Left ventricle myocardium superior (tissue), 1 donor: Measurements from ENCODE around the gene KCNJ4. TPM values are rescaled to one million over a fixed set of nuclear protein-coding genes. Genes with fewer than 3 reads are reported as not detected.

ENCODE experiments used
- ATAC-seq: fragments of 200-7000 bp; cut with Tn5 transposase; one replicate; pipeline ENCODE4 v1.9.1; 2020; ENCODE audit warnings: mild to moderate bottlenecking, moderate library complexity
- DNase-seq: peaks from one replicate; pipeline ENCODE4 v3.0.0-alpha.2; 2020
- intact Hi-C: fragments of 100-400 bp; cut with micrococcal nuclease; formaldehyde crosslinking; loops from one replicate; pipeline ENCODE4 v1.11.0; 2022
- total RNA-seq: library from RNA; stranded (reverse); fragmentation: NEBNext Ultra II Directional; extraction: Animal tissue kit (Norgen Biotek cat#: 25700); gene quantifications from one replicate; pipeline ENCODE4 v1.2.1, GENCODE V29; 2021
- donor health status: DM: no; HTN: yes; CAD: no; lungs with severe emphysema.

Gene KCNJ4
- total RNA-seq, 1 donor from 2014 or later = 20.5 TPM

DNA sequence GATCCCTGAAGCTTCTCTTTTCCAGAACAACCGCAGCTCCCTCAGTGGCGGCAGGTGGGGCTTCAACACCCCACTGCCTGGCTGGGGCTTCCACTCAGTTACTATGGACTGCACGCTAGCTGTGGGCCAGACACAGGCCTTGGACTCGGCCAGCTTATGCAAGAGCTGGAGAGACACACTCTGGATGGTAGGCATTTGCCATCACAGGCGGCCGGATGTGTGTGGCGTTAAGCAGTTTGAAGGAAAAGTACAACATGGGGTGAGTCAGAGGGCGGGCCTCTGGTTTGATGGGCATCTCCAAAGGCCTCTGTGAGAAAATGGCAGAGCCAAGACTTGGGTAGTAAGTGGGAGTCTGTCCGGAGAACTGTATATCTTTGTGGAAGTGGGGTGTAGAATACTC, 17.6 kb downstream of the KCNJ4 start:
- DNase-seq (no peak), ATAC-seq (no peak)
- intact Hi-C loops = no loop called here

DNA sequence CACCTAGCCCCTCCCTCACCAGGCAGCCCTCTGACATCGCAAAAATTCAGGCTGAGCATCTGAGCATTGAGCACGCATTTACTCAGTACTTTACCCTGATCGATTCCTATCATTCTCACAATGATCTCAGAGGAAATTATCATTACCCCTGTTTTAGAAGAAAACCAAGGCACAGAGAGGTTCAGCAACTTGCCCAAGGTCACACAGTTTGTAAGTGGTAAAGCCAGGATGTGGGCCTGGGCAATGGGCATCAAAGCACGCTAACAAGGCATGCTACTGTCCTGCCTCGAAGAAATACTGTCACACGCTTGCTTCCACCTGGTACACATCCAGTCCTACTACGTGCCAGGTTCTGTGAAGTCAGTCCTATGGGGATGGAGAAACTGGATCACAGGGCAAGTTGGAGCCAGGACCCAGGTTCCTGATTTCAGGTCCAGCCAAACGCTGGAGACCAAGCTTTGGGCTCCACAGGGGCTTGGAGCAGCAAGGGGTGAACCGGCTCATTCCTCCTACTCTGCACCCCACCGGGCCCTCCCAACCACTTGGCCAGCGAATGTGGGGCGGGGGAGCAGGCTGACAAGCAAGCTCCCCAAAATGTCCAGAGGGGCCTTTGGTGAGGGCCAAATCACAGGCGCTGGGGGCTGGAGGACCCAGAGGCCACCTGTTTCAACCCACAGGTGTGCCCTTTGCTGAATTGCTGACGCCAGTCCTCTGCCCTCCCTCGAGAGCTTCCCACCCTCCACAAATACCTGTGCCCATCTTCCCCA, 18.2 kb downstream of the KCNJ4 start:
- no peak for DNase-seq
- no peak for ATAC-seq
- intact Hi-C loops = no loop called here

DNA sequence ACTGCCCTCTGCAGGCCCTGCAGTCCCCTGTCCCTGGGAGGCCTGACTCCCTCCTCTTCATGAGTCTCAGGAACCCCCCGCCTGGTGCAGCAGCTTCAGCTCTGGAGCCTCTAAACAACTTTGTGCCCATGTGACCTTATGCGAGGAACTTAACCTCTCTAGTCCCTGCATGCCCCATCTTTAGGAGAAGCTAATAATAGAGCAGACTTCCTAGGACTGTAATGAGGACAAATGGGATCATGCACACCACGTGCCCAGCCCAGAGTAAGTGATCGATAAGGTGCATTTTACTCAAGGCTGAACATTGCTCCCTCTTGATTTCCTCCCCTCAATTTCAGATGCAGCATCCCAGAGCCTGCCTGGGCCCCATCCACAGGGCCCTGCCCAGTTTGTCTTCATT, 19.0 kb downstream of the KCNJ4 start:
- ATAC-seq (peak; percentile 62), DNase-seq (no peak)
- intact Hi-C loops = no loop called here

DNA sequence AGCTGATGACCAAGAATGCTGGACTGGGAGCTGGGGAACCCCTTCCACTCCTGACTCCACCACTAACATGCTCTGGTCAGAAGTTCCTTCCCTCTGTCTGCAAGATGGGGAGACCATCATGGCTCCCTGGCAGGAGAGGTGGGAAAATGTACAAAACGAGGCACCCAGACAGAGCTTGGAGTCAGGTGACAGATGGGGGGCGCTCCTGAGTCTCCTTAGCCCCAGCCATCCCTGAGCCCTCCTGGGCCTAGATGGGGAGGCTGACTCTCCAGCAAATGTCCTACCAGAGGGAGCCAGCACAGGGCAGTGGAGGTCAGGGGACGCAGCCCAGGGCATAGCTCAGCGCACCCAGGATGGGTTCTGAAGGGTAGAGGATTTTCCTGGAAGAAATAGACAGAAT, 20.0 kb downstream of the KCNJ4 start:
- intact Hi-C loops = no loop called here
- DNase-seq (no peak), ATAC-seq (no peak)

DNA sequence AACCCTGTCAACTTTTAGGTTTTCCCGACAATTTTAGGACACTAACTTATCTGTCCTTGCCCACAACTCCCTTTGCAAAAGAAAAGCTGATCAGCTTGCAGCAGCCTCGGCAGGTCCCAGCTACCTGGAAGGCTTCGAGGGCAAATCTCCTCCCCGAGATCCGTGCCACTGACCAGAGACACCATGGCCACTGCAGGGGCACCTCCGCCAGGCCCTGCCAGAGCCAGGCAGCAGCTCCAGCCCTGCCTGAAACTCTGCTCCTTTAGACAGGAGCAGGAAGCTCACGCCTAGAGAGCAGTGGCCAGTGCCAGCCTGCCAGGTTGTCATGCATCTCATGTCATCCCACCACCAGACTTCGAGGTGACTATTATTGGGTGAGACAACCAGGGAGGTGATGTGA, 21.1 kb downstream of the KCNJ4 start:
- ATAC-seq = no peak
- no peak for DNase-seq
- intact Hi-C loops = no loop called here

DNA sequence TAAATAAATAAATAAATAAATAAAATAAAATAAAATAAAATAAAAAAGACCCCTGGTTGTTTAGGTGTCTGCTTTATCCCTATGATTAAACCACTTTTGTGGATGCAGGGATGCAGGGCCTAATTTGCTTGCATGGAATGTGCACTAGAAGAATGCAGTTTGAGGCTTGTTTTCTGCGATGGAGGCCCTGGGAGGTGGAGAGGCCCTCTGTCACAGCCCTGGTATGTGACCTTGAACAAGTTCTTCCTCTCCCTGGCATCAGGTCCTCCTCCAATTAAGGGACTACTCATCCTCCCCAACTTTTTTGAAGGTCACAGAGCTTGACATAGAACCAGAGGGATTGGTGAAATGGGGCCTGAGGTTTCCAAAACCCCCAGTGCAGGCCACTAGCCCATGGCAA, 22.7 kb downstream of the KCNJ4 start:
- intact Hi-C loops = no loop called here
- ATAC-seq (no peak), DNase-seq (no peak)

DNA sequence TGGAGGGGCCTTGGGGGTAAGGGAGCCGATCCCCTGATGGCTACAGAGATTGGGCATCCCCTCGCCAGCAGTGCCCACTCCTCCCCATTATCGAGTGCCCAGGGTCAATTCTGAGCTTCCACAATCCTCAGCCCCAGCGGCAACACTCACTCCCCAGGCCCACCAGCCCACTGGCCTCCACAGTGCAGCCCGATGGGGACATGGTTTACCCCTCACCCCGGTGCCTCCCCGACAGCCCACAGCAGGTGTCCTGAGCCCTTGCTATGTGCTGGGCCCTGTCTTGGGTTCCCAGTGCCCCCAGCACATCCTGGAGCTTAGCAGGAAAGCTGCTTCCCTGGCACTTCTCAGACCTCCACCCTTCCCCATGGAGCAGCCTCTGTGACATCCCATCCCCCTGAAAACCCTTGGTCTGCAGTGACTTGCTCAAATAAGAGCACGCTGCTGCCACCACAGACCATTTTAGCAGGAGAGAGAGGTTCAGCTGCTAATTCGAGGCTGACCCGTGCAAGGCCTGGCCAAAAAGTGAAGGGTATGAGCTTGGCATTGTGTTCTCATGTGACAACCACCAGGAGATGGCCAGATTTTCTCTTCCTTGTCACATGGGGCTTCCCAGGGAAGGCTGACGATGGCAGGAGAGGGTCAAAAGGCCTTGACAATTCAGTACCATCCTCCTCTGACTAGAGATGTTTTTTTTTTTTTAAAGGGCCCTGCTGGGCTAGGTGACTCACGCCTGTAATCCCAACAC, 23.6 kb downstream of the KCNJ4 start:
- DNase-seq (no peak), ATAC-seq (peak; percentile 72)

DNA sequence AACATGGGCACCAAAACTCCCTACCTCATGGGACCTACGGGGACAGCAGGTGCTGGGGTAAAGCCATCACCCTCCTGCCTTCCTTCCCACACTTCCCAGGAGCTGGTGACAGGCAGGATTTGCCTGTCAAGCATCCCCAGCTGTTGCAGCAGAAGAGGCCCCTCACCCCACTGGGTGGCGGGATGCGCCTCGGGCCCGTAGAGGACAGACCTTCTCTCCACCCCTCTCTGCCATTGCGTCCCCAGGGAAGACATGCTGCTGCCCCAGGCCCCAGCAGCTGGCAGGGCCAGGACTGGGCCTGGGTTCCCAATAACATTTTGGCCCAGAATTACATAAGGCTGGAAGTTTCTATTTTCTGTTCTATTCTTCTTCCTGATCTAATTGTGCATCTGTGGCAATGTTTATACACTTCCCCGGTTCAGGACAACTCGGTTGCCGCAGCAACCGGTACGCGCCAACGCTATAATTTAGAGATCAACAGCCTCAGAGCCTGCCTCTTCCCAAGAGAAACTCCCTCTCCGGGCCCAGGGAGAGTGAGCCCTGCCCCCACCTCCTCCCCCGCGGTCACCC, 25.4 kb downstream of the KCNJ4 start:
- DNase-seq (no peak), ATAC-seq (no peak)
- intact Hi-C loops = no loop called here

More for the DNA sequence above, 23.6 kb downstream of the KCNJ4 start:
- intact Hi-C loops = no loop called here

DNA sequence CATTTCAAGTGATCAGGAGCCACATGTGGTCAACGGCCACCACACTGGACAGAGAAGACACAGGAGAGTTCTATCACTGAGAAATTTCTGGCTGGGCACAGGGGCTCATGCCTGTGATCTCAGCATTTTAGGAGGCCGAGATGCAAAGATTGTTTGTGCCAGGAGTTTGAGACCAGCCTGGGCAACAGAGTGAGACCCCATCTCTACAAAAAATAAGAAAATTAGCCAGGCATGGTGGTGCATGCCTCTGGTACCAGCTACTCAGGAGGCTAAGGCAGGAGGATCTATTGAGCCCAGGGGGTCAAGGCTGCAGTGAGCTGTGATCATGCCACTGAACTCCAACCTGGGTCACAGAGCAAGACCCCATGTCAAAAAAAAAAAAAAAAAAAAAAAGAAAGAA, 26.3 kb downstream of the KCNJ4 start:
- ATAC-seq (no peak), DNase-seq (no peak)
- intact Hi-C loops = no loop called here

DNA sequence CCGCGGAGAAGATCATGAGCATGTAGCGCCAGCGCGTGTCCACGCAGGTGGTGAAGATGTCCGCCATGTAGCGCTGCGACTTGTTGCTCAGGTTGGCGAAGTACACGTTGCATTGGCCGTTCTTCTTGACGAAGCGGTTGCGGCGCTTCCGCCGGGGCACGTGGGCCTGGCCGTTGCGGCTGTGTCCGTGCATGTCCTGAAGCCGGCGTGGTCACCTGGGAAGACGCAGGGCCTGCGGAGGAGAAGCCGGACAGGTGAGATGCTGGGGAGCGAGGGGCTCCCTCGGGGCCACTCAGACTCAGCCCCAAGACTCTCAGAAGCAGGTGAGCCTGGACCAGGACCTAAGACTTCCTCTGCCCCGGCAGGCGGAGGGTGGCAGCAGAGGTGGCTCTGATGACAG, 27.1 kb downstream of the KCNJ4 start:
- DNase-seq = no peak
- intact Hi-C loops = no loop called here
- no peak for ATAC-seq

DNA sequence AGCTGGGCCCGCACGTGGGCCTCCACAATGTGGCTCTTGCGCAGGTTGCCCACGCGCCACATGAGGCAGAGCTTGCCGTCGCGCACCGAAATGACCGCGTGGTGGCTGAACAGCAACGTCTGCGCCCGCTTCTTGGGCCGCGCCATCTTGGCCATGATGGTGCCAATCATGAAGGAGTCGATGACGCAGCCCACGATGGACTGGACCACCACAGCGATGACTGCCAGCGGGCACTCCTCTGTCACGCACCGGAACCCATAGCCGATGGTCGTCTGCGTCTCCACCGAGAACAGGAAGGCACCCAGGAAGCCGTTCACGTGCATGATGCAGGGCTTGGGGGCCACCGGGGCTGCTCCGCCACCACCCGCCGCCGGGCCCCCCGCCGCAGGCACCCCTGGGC, 27.5 kb downstream of the KCNJ4 start:
- DNase-seq = no peak
- ATAC-seq = no peak
- intact Hi-C loops = no loop called here

DNA sequence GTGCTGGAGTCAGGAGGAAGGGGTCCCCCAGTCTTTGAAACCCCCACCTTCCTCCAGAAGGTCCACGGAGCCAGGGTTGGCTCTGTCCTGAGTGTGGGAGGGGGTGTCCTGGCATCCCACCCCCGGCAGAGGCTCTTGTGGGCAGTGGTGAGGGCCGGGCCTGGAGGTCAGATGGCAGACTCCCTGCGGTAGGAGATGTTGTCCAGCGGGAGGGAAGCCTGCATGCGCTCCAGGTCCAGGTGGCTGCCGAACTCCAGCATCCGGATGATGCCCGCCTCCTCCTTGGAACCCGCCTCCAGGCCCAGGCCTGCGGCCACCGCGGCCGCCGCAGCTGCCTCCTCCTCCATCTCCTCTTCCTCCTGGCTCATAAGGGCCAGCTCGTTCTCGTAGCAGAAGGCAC, 28.4 kb downstream of the KCNJ4 start:
- DNase-seq (no peak), ATAC-seq (no peak)
- intact Hi-C loops = no loop called here

DNA sequence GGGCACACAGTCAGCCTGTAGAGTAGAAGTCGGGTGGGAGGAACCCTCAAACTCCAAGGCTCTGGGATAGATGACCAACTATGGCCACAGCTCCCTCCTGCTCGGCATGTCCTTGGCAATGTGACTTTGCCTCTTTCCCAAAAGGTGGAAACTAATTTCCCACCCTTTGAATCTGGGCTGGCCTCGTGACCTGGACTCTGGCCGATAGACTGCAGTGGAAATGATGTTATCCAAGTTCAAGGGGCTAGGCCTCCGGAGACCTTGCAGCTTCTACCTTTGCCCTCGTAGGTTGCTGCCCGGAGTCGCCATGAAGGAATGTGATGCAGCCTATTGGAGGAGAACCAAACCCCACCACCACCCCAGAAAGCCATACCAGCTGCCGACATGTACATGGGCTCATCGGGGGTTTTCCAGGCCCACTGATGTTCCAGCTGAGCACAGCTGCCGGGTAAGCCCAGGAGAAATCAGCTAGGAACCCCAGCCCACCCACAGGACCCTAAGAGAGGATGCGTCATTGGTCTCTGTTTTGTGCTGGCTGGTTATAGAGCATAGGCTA, 30.4 kb downstream of the KCNJ4 start:
- intact Hi-C loops = no loop called here
- DNase-seq (no peak), ATAC-seq (no peak)

DNA sequence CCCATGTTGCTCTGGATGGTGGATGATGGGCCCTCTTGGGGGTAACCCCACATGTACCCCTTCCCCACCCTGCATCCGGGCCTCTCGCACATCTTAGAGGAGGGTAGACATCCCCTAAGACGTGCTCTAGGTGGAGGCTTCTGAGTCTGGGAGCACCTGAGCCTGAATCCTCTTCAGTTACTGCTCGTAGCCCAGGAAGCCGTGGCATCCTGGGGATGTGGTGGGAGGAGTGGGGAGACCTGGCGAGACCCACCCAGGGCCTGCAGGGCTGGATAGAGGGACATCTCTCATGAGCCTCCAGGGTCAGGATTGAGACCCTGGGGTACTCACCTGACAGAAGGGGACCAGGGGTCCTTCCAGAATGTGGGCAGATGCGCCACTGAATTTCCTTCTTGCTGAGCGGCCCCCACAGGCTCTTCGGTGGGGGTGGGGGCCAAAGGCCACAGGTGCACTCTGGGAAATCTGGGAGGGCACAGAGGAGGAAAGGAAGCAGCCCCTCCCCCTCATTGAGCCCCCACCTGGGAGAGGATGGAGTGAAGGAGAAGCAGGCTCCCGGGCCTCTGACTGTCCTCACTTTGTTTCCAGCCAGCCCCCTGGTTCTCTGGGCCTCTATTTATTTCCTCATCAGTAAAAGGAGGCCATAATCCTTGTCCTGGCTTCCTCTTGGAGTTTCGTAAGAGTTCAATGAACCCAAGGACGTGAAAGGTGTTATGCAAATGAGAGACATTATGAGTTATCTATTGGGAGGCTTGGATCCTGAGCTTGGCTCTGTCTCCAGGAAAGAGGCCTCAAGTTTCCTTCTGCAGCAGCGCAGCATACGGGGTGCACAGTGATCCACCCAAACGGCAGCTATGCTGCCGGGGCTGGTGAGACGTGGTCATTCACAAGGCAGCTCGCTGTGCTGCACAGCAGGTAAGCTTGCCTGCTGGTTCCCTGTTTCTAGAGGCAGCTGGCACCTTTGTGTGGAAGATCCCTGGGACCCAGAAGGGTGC, 31.2 kb downstream of the KCNJ4 start:
- no peak for DNase-seq
- ATAC-seq = no peak
- intact Hi-C loops = no loop called here

DNA sequence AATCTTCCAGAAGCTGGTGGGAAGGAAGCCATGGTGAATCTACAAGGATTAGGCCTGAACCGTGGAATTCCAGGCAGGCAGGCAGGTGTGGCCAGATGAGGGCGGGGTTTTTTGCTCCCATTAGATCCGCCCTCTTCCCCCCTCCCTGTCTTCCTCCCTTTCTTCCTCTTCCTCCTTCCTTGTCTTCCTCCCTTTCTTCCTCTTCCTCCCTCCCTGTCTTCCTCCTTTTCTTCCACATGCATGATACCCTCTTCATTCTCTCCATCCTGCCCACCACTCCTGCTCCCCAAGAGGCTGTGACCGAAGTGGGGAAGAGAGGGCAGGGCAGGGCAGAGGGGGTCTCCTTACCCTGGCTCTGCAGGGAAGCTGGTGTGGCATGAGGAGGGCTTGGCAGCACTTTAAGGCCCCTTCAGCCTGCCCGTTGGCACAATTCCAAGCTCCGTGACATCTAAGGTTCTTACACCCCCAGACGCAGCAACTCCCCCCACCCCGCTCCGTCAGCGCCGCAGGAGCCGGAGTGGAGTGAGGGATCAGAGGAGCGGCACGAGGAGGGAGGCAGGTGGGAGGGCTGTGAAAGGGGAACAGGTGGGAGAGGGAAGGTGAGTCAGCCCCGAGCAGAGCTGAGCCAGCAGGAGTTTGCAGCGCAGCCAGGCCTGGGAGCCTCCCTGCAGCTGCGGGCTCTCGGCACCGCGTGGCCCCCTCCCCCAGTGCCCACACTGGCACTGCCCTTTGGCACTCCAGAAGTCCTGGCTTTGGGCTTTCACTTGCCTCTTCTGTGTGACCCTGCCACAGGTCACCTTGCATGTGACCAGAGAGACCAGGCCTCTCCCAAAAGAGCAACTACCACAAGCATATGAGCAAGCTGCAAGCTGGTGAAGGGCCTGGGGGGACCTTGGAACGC, 32.1 kb downstream of the KCNJ4 start:
- ATAC-seq (peak; percentile 7), DNase-seq (no peak)
- intact Hi-C loops = no loop called here

DNA sequence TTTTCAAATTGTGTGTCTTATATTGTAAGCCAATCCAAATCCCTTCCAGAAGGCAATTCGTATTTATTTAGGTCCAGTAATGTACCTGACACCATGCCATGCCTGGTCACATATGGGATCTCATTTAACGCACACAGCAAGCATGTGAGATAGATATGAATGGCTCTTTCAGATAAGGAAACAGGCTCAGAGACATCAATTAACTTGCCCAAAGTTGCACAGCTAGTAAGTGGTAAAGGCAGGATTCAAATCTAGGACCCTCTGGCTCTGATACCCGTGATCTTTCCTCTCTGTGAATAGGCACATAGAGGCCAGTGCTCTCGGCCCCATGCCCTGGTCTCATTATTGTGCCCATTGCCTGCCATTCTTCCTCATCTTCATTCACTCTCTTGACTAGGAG, 34.3 kb downstream of the KCNJ4 start:
- ATAC-seq = no peak
- DNase-seq = no peak
- intact Hi-C loops = no loop called here

DNA sequence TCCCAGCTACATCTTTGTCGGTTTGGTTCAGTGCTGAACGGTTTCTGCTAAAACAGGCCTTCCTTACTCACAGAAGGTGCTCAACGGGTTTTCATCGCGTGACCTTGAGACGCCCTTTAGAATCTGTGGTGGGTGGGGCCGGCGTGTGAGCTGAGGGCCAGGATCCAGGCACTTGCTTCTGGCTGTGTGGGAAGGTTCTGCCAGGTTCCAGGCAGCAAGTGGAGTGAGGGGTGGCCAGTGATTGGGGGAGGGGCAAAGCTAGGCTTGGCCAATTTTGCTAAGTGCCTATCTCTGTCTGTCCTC, 35.2 kb downstream of the KCNJ4 start:
- ATAC-seq = no peak

DNA sequence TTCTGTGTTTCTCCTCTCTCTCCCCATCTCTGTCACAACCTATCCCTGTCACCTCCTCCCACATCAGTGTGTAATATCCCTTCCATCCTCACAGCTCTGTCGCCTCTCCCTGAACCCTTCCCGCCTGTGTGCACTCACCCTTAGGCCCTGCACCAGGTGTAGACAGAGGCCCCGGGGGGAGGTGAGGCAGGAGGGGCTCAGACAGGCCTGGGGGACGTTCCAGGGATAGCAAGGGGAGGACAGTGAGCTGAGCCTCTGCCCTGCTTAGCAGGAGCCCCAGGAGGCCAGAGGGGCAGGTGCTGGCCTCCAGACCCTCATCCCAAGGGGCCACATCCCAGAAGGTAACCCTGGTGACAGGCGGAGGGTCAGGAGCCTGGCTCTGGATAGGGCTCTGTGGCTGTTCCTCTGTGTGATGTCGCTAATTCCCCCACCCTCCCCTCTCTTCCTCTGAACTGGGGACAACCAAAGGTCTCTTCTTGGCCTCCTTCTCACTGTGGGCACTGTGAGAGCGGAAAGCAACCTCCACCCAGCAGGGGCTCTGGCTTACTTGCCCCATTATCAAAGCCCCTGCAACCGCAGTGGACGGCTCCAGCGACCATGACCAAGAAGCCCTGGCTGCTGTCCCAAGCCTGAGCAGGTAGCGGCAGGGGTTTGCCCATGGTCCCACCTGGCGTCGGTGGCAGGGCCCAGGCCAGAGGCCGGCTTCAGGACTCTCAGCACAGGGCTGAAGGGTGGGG, 35.7 kb downstream of the KCNJ4 start:
- no peak for DNase-seq
- intact Hi-C loops = no loop called here
- ATAC-seq = no peak

More for the DNA sequence above, 35.2 kb downstream of the KCNJ4 start:
- intact Hi-C loops = no loop called here
- DNase-seq = no peak
